ENCODE results near the gene MRPL36.
"Not testable (repeated sequence)": the region's sequence is repeated elsewhere in the genome, so short reads cannot be mapped to it uniquely, and the experiment has no call there.

The MRPL36 gene

DNA sequence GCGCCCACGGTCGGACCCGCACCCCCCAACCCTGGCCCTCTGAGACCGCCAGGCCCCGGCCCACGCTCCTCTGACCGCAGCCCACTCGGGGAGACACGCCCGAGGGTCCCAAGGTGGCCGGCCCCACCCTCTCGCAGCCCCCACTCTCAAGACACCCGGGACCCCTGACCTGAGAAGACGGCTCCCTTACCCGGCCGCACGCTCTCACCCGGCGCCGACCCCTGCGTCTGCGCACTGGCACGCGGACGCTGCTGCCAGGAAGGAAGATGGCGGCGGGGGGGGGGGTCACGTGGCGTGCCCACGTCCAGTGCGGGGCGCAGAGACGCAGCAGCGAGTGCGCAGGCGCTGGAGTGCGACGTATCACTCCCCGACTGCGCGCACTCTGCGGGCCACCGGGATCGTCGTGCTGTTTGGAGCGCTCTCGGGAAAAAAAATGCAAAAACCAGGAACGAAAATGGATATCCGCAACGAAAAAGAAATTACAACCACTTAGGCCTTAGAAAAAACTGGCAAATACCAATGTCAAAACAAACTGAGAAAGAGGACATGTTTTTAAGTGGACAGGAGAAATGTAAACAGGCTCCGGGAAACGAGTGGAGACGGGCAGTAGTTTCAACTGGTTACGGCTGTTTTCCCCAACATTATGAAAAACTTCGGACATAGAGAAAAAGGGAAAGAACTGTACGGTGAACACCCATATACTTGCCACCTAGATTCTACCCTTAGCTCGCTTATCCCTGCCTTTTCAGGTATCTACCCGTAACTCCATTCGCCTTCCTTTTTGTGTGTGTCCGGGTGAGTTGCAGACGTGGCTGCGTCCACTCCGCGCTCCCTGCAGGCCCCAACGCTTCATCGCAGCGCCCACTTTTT is at the start of gene MRPL36:
MRPL36 (minus strand) TSS at position 236 of the 870 bp plus-strand sequence. CDS start 902 bp downstream, outside the sequence.
- peak; percentile 31 to 94 (median 86) for DNase-seq

GRCh38 chr5:1847611-1848010 is 48.0 kb upstream of the MRPL36 start:
- DNase-seq = no peak

DNA sequence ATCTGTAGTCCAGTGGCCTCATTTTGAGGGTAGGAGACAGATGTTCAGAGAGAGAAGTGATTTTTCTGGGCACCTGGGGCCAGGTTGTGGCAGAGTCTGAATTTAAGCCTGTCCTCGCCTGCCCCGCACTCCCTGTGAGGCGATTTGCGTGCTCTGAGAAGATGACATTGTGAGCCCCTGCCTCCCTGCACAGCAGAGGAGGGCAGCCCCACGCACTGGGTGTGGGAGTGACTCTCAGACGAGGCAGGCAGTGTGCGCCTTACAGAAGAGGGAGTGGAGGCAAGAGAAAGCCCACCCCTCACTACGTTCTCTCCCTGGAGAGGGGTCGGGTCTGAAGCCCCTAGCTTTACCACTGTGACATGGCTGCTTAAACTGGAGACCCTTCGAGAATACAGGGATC is 47.4 kb upstream of the MRPL36 start:
- no peak for DNase-seq

- no peak for DNase-seq
These were observed 46.9 kb upstream of the MRPL36 start for GRCh38 chr5:1846583-1846982.

- DNase-seq = no peak
These were observed 46.1 kb upstream of the MRPL36 start for GRCh38 chr5:1845696-1846095.

- no peak for DNase-seq
These were observed 45.2 kb upstream of the MRPL36 start for GRCh38 chr5:1844708-1845436.

- DNase-seq = not testable (repeated sequence)
These were observed 44.1 kb upstream of the MRPL36 start for GRCh38 chr5:1843761-1844160.

DNA sequence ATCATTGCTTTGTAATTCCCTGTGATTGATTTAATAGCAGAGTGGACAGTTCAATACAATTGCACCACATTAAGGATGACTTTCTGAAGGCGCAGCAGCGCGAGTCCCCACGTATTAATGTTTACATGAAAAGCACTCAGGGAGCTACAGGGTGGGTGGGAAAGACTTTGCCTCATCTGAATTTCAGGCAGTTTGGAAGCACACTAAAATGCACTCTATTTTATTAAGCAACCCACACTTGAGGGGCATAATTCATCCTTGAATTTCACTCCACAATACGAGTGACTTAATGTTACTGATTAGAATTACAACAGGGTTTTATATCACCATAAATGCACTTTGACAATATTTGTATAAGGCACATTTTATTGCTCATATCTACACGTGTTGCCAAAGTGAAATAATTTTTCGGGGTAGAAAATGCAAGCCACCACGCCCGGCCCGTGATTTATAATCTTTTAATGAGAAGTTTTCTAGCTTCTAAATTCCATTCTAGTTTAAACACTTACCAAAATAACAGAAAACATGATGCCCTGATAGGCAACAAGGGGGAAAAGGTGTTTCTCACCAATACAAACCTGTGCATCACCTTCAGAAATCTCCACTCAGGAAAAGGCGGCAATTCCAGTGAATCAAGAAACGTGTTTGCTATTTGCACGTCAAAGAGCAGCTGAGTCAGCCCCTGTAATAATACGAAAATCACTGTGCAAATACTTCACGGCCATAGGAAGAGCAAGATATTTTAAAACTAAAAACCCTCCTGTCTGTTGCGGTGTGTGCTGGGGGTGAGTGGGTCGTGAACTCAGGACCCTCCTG is 42.6 kb upstream of the MRPL36 start:
- DNase-seq = no peak

DNA sequence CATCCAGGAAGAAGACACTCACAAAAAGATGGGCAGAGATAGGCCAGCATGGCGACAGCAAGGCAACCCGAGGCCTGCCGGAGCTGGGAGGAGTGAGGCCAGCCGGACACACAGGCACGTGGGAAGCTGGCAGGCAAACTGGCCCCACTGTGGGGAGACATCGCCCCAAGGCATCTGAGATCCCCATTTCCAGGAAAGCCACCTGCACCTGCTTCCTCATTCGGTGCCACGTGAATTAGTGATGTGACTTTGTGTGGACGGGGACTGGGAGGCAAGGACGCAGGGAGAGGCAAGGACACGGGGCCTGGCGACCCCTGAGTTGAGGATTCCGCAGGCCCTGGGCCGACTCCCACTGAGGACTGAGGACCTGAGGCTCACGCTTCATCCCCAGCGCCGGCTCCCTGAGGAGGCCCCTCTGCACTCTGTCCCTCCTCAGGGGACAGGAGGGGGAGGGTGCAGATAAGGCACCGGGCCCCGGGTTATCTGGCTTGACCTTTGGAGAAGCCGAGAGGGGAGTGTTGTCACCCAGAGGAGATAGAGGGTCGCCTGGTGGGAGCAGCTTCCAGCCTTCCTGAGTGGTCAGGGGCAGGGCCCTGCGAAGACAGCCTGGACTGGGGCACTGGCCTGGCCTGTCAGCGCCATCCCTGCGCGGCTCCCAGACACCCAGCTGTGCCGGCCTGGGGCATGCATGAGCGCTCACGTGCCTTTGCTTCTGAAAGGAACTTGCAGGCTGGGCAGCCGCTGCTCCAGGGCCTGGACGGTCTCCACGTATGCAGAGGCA is 41.3 kb upstream of the MRPL36 start:
- DNase-seq = no peak

DNA sequence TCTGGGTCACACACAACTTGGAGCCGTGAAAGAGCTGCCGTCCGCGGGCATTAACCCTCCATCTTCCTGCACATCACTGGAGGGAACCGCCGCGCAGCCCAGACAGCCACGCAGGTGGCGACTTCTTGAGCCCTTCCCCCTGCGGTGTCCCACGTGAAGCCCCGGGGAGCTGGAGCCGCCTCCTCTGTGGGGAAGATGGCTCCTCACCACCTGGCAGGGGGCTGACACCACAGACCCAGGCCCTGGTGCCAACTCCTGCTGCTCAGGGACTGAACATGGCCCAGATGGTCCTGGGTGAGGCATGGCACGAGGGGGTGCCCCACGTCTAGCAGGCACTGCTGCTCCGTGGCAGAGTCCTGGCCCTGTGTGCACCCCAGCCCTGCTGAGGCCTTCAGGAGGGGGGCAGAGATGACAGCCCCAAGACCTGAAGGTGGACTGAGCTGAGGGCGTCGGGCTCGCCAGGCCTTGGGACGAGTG is 40.5 kb upstream of the MRPL36 start:
- no peak for DNase-seq

DNA sequence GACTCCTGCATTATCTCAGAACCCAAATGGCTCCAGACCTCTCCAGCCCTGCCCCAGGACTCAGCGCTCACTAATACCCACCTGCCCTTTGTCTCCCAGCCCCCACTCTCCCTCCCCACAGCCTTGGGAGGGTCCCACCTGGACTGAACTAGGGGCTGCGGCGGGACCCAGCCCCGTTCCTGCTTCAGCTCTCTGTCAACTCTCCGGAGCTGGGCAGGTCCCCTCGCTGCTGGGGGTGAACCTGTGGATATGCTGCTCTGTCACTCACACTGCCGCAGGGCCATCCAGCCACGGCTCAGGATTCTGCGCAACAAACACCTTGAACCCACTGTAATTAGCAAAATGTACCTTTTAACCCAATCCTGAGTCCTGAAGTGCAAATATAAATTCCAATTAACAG is 38.4 kb upstream of the MRPL36 start:
- DNase-seq = no peak

DNA sequence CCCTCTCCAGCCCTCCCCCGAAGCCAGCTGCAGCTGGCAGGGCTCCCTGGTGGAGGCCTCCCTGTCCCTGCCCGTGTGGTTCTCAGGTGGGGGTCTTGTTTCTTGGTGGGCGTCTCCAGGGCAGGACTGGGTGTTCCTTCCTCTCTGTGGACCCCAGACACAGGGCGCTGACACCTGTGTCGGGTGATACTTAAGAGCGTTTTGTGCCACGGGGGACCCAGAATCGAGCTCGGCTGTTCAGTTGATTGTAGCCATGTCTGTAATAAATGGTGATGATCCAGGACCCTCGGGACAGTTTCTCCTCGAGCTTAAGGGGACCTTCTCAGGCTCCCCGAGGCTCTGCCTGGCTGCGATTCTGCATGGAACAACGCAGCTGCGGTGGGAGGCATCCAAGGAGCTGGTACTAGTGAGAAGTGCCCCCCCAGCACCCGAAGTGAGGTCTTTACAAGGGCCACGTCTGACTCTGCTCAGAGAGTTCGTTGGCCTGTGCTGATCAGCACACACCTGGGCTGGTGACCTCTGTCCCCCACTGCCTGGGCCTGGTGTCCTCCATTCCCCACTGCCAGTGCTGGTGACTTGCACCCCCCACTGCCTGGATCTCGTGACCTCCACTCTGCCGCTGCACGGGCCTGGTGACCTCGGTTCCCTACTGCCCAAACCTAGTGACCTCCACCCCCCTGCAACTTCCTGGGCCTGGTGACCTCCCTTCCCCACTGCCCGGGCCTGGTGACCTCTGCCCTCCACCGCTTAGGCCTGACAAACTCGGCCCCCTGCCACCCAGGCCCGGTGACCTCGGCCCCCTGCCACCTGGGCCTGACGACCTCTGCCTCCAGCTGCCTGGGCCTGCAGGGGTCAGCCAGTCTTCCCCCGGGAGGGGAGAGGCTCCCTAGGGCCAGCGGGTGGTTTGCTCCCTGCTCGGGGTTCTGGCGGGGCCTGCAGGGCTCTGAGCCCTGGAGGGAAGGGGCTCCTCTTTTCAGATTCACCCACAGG is 37.5 kb upstream of the MRPL36 start:
- no peak for DNase-seq

GRCh38 chr5:1836176-1836890 is 36.7 kb upstream of the MRPL36 start:
- no peak for DNase-seq

DNA sequence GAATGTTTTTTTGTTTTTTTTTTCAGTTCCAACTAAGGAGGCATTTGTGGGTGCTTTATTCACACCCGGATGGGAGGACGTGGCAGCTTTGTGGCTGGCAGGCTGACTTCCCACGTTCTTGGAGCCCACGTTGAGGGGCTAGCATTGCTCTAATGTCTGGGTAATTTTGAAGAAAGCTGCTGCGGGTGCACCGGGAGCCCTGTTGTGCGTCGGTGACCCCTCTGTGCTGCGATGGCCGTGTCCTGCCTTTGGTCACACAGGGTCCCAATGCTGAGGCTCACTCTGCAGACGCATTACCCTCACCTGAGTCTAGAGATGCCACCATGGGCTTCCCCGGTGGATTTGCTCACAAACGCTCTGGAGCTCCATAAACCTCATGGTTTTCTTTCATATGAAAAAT is 35.8 kb upstream of the MRPL36 start:
- DNase-seq = no peak

DNA sequence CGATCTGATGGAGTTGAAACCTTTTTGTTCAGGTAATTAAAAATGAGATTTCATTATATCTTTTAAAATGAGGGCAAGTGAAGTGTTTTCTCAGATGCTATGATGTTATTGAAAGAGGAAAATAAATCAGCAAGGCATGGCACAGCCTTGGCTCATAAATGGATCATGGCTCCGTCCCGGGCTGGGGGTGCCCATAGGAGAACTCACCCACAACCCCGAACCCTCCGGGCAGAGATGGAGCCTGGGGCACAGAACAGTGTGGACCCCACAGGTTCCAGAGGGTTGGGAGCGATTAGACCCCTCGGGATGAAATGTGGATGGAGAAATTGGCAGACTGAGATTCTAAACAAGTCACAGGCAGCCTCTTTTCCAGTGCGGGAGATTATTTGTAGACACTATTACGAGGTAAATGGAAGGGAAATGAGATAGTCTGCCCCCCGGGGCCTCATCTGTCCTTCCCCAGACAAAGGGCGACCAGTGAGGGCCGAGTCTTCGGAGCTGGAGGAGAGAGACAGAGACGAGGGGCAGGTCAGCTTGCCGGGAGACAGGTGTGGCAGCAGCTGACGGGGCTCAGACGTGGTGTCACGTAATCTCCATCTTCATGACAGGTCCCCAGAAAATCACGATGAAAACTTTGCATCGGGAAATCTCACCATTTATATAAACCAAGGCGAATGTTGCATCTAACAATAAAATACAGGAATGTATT is 35.2 kb upstream of the MRPL36 start:
- DNase-seq = no peak

GRCh38 chr5:1834022-1834551 is 34.5 kb upstream of the MRPL36 start:
- no peak for DNase-seq

DNA sequence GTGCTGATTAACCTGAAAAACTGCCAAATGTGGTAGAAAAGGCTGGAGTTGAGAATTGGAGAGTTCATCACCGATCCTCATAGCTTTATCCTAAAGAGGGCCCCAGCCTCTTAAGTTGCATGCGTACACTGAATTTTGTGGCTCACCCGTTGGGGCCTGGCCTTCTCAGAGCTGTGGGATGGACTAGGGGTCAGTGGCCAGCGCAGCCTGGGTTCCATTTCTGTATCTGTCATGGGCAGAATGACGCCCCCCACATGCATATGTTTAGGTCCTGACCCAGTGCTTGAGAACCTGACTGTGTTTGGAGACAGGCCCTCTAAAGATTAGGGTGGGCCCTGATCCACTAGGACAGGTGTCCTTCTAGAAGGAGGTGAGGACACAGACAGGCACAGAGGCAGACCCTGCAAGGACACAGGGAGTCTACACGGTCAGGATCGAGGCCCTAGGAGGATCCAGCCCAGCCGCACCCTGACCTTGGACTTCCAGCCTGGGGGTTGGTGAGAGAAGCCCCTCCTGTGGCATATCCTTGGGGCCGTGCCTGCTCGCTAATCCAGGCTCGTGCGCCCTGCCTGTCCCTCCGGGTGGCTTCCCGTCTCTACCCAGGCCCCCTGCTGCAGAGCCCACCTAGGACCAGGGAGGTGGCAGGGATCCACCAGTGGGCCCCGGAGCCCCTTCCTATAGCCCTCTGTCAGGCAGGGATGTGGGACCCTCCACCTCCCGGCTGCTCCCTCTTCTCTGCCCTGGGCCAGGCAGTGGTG is 33.8 kb upstream of the MRPL36 start:
- DNase-seq = no peak
